Pancreas (tissue), 10 donors: ENCODE measurements around the gene HLCS. TPM values are rescaled to one million over a fixed set of nuclear protein-coding genes. Genes with fewer than 3 reads are reported as not detected.

Source experiments
- ATAC-seq, 4 donors: fragments of 200-7000 bp; cut with Tn5 transposase; one replicate each; pipeline versions ENCODE4 v1.8.0 to v1.9.1; 2020; ENCODE audit warnings: mild to moderate bottlenecking in 4 of 4, moderate library complexity in 4 of 4
- DNase-seq, 6 donors: peaks; one replicate each; pipeline ENCODE4 v3.0.0-alpha.2; 2020
- FAIRE-seq: peaks from 2 replicates; lab custom pipeline; 2012; peaks lifted over from hg19 to GRCh38; lab: Jason Lieb, UNC
- H3K27ac ChIP-seq, 4 donors: fragments of 200-600 bp; sonication (generic); 1 replicate in 3 of 4; 2 replicates in 1 of 4; pipeline versions ENCODE4 v1.5.0 to v1.8.0; 2020
- H3K27me3 ChIP-seq, 4 donors: fragments of 200-600 bp; one replicate each; pipeline ENCODE4 v1.8.0; 2021
- H3K36me3 ChIP-seq, 3 donors: fragments of 200-600 bp; sonication (generic) in 1 of 3; one replicate each; pipeline versions ENCODE4 v1.5.0 to v1.8.0; 2020 to 2021
- H3K4me1 ChIP-seq, 3 donors: fragments of 200-600 bp; one replicate each; pipeline ENCODE4 v1.8.0; 2021
- H3K4me3 ChIP-seq, 4 donors: fragments of 200-600 bp; sonication (generic) in 2 of 4; one replicate each; pipeline versions ENCODE4 v1.5.0 to v1.8.0; 2020 to 2021
- H3K9me3 ChIP-seq, 4 donors: fragments of 200-600 bp; one replicate each; pipeline ENCODE4 v1.8.0; 2021
- CTCF ChIP-seq, 4 donors: fragments of 200-600 bp; sonication (generic) in 3 of 4; IDR thresholded peaks; one replicate each; pipeline versions ENCODE4 v1.5.0 to v1.8.0; 2021; ENCODE audit warnings: antibody characterized with exemption in 4 of 4
- WGBS, 2 donors: extraction: QIAGEN DNeasy Blood & Tissue Kit; methylation state at CpG; one replicate each; pipeline ENCODE4 v1.1.7; 2013; 5-methylcytosine and 5-hydroxymethylcytosine counted together
- intact Hi-C, 3 donors: fragments of 100-400 bp; cut with DNase I; formaldehyde crosslinking; loops; one replicate each; pipeline versions ENCODE4 v1.11.1 to v1.14.2; 2022
- polyA plus RNA-seq, 2 donors: library from polyadenylated mRNA; stranded (reverse); fragments of 200-250 nt; gene quantifications; one replicate each; pipeline ENCODE4 v1.2.3, GENCODE V29; 2013
- total RNA-seq, 6 donors: library from RNA; stranded (reverse); fragmentation: NEBNext Ultra II Directional in 4 of 6; extraction: Animal tissue kit (Norgen Biotek cat#: 25700) in 4 of 6; gene quantifications; one replicate each; pipeline versions ENCODE4 v1.2.1 to v1.2.4, GENCODE V29; 2021 to 2023
- donor health status: healthy with polysubstance abuse.
- donor health status: DM: no; HTN: no; CAD: no; lungs with moderate emphysema.
- donor health status: DM: no; HTN: no; CAD: no.
- donor health status: control.
- donor health status: control.
- donor health status: Bipolar disorder and iron deficiency.
- donor health status: DM: yes; HTN: yes; CAD: no.
- donor health status: DM: no; HTN: no; CAD: no.
- donor health status: DM: no; HTN: no; CAD: no.
- donor health status: DM: yes; HTN: yes; CAD: no.

HLCS gene
- total and polyA plus RNA-seq, 8 donors, result 5.5 to 14.0 (median 11.9) TPM

- Histone ChIP-seq H3K4me3 (no peak overlapping the region), H3K27ac (no peak overlapping the region), H3K27me3 (no peaks in the 10 kb centered on the region), H3K9me3 (no peaks in the 10 kb centered on the region), H3K4me1 (peaks cover 0 to 9% (median 7%) of the 10 kb centered on the region in 3 donors), H3K36me3 (no peaks in the 10 kb centered on the region)
- FAIRE-seq, result no peak
- TF ChIP-seq CTCF (IDR thresholded peaks at IDR 0.05), result no peak
- no peak for ATAC-seq
- 93 to 94% methylated on average over 17 of the region's 17 CpGs for WGBS, 2 donors
- intact Hi-C loops, result no loop called here
- no peak for DNase-seq
These were observed 55.7 kb downstream of the HLCS start for GRCh38 chr21:36910581-36911307.

- H3K36me3 ChIP-seq, result no peaks in the 10 kb centered on the region
- H3K27me3 ChIP-seq, result no peaks in the 10 kb centered on the region
- peak in 3 of 4 donors; percentile 26 to 65 (median 41) for ATAC-seq
- TF ChIP-seq CTCF (IDR thresholded peaks at IDR 0.05), result no peak
- peaks cover 0 to 5% (median 4%) of the 10 kb centered on the region in 3 donors for H3K4me1 ChIP-seq
- DNase-seq, result no peak
- no peak overlapping the region for H3K27ac ChIP-seq
- WGBS, 2 donors, result 95% methylated on average over 16 of the region's 16 CpGs
- no peak for FAIRE-seq
- H3K4me3 ChIP-seq, result no peak overlapping the region
- intact Hi-C loops, result no loop called here
- no peaks in the 10 kb centered on the region for H3K9me3 ChIP-seq
These were observed 56.4 kb downstream of the HLCS start for GRCh38 chr21:36909901-36910561.

GRCh38 chr21:36909423-36909822, 57.0 kb downstream of the HLCS start:
- intact Hi-C loops, result no loop called here
- Histone ChIP-seq H3K4me3 (no peak overlapping the region), H3K9me3 (no peaks in the 10 kb centered on the region), H3K36me3 (no peaks in the 10 kb centered on the region), H3K4me1 (peaks cover 0 to 3% (median 0%) of the 10 kb centered on the region in 3 donors), H3K27ac (no peak overlapping the region), H3K27me3 (no peaks in the 10 kb centered on the region)
- peak in 1 of 4 donors; percentile 22 for ATAC-seq
- FAIRE-seq, result no peak
- no peak for DNase-seq
- WGBS, 2 donors, result 63 to 66% methylated on average over 5 of the region's 5 CpGs
- TF ChIP-seq CTCF (IDR thresholded peaks at IDR 0.05), result no peak

- no peaks in the 10 kb centered on the region for H3K27me3 ChIP-seq
- no peak for ATAC-seq
These were observed 58.1 kb downstream of the HLCS start for GRCh38 chr21:36908260-36908908.

More at GRCh38 chr21:36908260-36908908, 58.1 kb downstream of the HLCS start:
- WGBS, 2 donors, result 87 to 91% methylated on average over 3 of the region's 3 CpGs
- TF ChIP-seq CTCF (IDR thresholded peaks at IDR 0.05), result no peak
- Histone ChIP-seq H3K4me3 (no peak overlapping the region), H3K4me1 (peaks cover 0 to 3% (median 0%) of the 10 kb centered on the region in 3 donors), H3K9me3 (no peaks in the 10 kb centered on the region), H3K36me3 (no peaks in the 10 kb centered on the region), H3K27ac (no peak overlapping the region)
- intact Hi-C loops, result no loop called here
- DNase-seq (no peak), FAIRE-seq (no peak)
